GM18858 (cell line): ENCODE data around the gene KCNN2.
"Not testable (repeated sequence)": the region's sequence is repeated elsewhere in the genome, so short reads cannot be mapped to it uniquely, and the experiment has no call there.

Source experiments
- ATAC-seq: cut with Tn5 transposase; IDR thresholded peaks from one replicate; pipeline ENCODE4 v1.9.1; 2021; ENCODE audit not compliant: unreplicated experiment

Gene KCNN2

GRCh38 chr5:114418176-114419066, 56.6 kb downstream of the KCNN2 start:
- ATAC-seq, result peak; percentile 97

DNA sequence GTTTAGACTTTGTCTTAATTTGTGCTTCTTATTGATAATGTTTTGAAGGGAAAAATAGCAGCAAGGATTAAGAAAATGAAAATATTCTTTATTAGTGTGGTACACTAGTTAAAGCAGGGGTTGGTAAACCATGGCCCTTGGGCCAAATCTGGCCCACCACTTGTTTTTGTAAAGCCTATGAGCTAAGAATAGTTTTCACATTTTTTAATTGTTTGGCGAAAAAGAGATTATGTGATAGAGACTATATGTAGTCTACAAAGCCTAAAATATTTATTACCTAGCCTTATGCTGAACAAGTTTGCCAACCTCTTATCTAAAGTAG, 57.2 kb downstream of the KCNN2 start:
- peak; percentile 33 for ATAC-seq

GRCh38 chr5:114419959-114420358, 58.1 kb downstream of the KCNN2 start:
- ATAC-seq, result no peak

- no peak for ATAC-seq
These were observed 65.3 kb downstream of the KCNN2 start for GRCh38 chr5:114427204-114427603.

- no peak for ATAC-seq
These were observed 68.7 kb downstream of the KCNN2 start for GRCh38 chr5:114430532-114430931.

DNA sequence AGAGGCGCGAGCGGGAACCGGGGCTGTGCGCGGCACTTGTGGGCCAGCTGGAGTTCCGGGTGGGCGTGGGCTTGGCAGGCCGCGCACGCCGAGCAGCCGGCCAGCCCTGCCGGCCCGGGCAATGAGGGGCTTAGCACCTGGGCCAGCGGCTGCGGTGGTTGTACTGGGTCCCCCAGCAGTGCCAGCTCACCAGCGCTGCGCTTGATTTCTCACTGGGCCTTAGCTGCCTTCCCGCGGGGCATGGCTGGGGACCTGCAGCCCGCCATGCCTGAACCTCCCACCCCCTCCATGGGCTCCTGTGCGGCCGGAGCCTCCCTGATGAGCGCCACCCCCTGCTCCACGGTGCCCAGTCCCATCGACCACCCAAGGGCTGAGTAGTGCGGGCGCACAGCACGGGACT, 70.8 kb downstream of the KCNN2 start:
- ATAC-seq, result not testable (repeated sequence)

DNA sequence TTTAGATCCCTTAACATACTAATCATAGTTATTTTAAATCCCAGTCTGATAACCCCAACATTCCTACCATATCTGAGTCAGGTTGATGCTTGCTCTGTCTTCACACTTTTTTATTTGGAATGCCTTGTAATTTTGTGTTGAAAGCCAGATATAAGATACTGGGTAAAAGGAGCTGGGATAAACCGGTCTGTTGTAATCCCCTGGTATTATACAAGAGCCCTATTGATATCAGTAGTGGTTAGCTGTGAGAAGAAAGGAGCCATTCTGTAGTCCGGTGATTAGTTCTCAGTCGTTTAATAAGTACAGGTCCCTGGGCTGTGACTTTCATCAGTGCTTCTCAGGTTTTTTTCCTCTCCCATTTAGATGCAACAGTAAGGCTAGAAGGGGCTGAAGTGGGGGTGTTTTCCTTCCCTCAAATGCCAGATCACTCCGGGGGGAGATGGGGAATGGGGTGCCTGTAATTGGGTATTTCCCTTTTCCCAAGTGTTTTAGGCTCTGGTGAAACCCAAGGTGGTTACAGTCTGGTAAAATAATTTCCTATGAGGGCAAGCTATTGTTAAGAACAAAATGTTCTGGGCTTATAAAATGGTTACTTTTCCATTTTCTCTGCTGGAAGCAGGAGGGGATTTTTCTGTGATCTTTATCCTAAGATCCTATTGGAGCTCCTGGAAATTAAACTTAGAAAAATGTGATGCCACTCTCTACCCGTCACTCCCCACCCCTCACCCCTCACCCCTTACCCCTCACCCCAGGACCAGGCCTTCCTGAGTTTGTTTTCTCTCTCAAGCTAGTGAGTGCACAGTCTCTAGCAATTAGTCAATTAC, 72.7 kb downstream of the KCNN2 start:
- ATAC-seq, result no peak

- ATAC-seq, result no peak
These were observed 73.3 kb downstream of the KCNN2 start for GRCh38 chr5:114435220-114435481.

- peak; percentile 87 for ATAC-seq
These were observed 74.0 kb downstream of the KCNN2 start for GRCh38 chr5:114435885-114436299.

- no peak for ATAC-seq
These were observed 76.1 kb downstream of the KCNN2 start for GRCh38 chr5:114437936-114438335.

GRCh38 chr5:114438471-114438870, 76.6 kb downstream of the KCNN2 start:
- ATAC-seq, result no peak

DNA sequence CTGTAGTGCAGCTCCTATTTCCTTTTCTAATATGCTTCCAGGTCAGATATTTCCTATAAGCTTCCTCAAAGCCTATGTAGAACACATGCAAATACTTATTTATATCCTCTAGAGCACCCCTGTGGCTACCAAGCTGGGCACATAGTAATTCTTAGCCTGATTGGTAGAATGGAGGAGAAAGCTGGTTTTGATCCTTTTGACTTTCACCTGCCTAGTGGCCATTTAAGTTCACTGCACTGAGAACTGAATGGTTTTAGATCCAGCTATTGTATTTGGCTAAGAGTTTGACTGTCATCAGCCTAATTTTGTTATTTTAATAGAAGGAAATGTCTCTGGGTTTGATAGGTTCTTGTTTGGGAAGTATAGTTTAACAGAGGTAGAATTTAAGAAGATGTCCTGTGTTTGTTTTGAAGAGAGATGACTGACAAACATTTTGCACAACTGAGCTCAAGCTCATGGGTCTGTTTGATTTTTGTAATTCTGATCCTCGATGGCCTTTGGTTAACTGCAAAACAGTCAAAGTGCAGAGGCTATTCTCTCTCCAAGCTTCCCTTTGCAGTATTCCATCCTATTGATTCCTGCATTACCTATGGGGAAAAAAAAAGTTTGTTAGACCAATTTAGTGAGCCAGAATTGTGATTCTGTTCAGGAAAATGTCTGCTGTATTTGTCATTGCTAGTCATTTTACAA, 85.4 kb downstream of the KCNN2 start:
- peak; percentile 42 for ATAC-seq

GRCh38 chr5:114448481-114448880, 86.6 kb downstream of the KCNN2 start:
- ATAC-seq, result no peak

GRCh38 chr5:114449860-114450421, 88.1 kb downstream of the KCNN2 start:
- peak; percentile 97 for ATAC-seq

- ATAC-seq, result no peak
These were observed 88.6 kb downstream of the KCNN2 start for GRCh38 chr5:114450437-114450836.

- no peak for ATAC-seq
These were observed 96.9 kb downstream of the KCNN2 start for GRCh38 chr5:114458726-114459125.

- ATAC-seq, result no peak
These were observed 105.3 kb downstream of the KCNN2 start for GRCh38 chr5:114467171-114467570.

DNA sequence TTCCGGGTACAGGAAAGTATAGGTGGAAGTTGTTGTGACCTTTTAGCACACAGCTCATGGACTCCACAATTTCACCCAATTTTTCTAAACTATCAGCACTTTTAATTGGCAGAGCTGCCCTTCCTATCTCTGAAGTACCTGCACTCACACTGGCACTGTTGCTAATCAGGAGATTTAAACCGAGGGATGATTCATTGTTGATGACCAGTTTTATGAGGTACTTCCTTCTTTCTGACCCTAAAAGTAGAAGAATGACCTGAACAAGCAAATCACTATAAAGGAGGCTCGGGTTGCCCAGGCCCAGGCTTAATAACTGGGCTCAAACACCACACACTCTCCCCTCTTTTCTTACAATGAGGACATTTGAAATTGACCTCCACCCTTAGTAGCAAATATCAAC, 105.9 kb downstream of the KCNN2 start:
- no peak for ATAC-seq

- ATAC-seq, result no peak
These were observed 107.5 kb downstream of the KCNN2 start for GRCh38 chr5:114469372-114469771.

GRCh38 chr5:114471529-114471928, 109.7 kb downstream of the KCNN2 start:
- ATAC-seq, result no peak

- no peak for ATAC-seq
These were observed 111.7 kb downstream of the KCNN2 start for GRCh38 chr5:114473541-114473940.
